ENCODE data around the gene ZNF780B. TPM values are rescaled to one million over a fixed set of nuclear protein-coding genes. Genes with fewer than 3 reads are reported as not detected.

Gene ZNF780B
- total RNA-seq, 1 experiment from 2014 or later: 31.9 TPM

- no peak overlapping the region for H3K14ac ChIP-seq (ENCODE audit: insufficient read depth, low read length)
- DNase-seq: no peak
- no peak overlapping the region for H3K18ac ChIP-seq (ENCODE audit: insufficient read length, low read depth, low read length)
- no CpG with 5 or more reads among the region's 5 CpGs for WGBS (ENCODE audit: extremely low coverage, insufficient read length, low lambda C conversion rate)
- no peak overlapping the region for H2BK120ac ChIP-seq (ENCODE audit: low read depth, low read length, poor library complexity, severe bottlenecking)
- peaks cover 20% of the 10 kb centered on the region for H3K27me3 Mint-ChIP-seq (ENCODE audit: low read depth)
- TF ChIP-seq CTCF (conservative IDR thresholded peaks at IDR 0.05): no peak
- no peak overlapping the region for H3K9ac ChIP-seq (ENCODE audit: extremely low read depth, insufficient read length, low read length)
- no peak overlapping the region for H4K8ac ChIP-seq (replicated peaks; ENCODE audit: insufficient read length, low read depth, low read length)
- H3K4me2 ChIP-seq (ENCODE audit: insufficient read depth, insufficient read length, low read length): no peak overlapping the region
- no peak overlapping the region for H4K5ac ChIP-seq (ENCODE audit: insufficient read length, low read depth, low read length)
- no peak overlapping the region for H2BK12ac ChIP-seq (ENCODE audit: insufficient read length, low read depth, low read length)
- no peaks in the 10 kb centered on the region for H4K20me1 ChIP-seq (ENCODE audit: control insufficient read depth, insufficient read depth, insufficient read length)
- no peak overlapping the region for H2BK5ac ChIP-seq (ENCODE audit: insufficient read length, low read length)
- H3K9me3 ChIP-seq (ENCODE audit: control insufficient read depth, low read depth, low read length): peaks cover 72% of the 10 kb centered on the region
- no peaks in the 10 kb centered on the region for H3K4me1 Mint-ChIP-seq
- no peaks in the 10 kb centered on the region for H3K23me2 ChIP-seq (ENCODE audit: insufficient read length, low read depth, low read length, poor library complexity, severe bottlenecking)
- H3K9me3 Mint-ChIP-seq: peaks cover 87 to 93% of the 10 kb centered on the region in 2 experiments
- H3K79me1 ChIP-seq (ENCODE audit: insufficient read depth, low read depth, low read length, poor library complexity, severe bottlenecking): no peaks in the 10 kb centered on the region
- no peak overlapping the region for H2AFZ ChIP-seq (ENCODE audit: low read length)
- H3K56ac ChIP-seq (ENCODE audit: insufficient read length, low read depth, low read length): no peak overlapping the region
- H3K4me3 Mint-ChIP-seq: no peak overlapping the region
- H2AK5ac ChIP-seq (ENCODE audit: insufficient read length, low read length): no peak overlapping the region
- no peak overlapping the region for H3K23ac ChIP-seq (ENCODE audit: insufficient read length, low read depth, low read length)
- no peak overlapping the region for H3K4ac ChIP-seq (ENCODE audit: low read depth, low read length)
- no peak overlapping the region for H3T11ph ChIP-seq (ENCODE audit: low read length)
- H3K27me3 ChIP-seq (ENCODE audit: insufficient read depth, low read length): no peaks in the 10 kb centered on the region
- no peaks in the 10 kb centered on the region for H3K4me1 ChIP-seq (ENCODE audit: insufficient read depth, low read length)
- no peak overlapping the region for H3K27ac ChIP-seq (ENCODE audit: insufficient read length, low read depth, low read length)
- no peak overlapping the region for H4K91ac ChIP-seq (ENCODE audit: insufficient read length, low read depth, low read length)
- no peak overlapping the region for H2BK15ac ChIP-seq (ENCODE audit: low read depth, low read length)
- no peaks in the 10 kb centered on the region for H3K79me2 ChIP-seq (ENCODE audit: insufficient read depth, low read length)
- no peak overlapping the region for H2BK20ac ChIP-seq (ENCODE audit: low read depth, low read length, poor library complexity, severe bottlenecking)
- peaks cover 48 to 66% (median 55%) of the 10 kb centered on the region in 3 experiments for H3K36me3 Mint-ChIP-seq (ENCODE audit: insufficient read depth in 1 of 3, low read depth in 3 of 3)
- no peak overlapping the region for H3K27ac Mint-ChIP-seq
Observed at GRCh38 chr19:40026597-40026970, 29.4 kb downstream of the ZNF780B start.
